ENCODE results near the gene HSD17B1. TPM values are rescaled to one million over a fixed set of nuclear protein-coding genes. Genes with fewer than 3 reads are reported as not detected.

HSD17B1 gene
- total RNA-seq, 4 donors from 2014 or later = 2.3 to 6.6 (median 4.6) TPM

GRCh38 chr17:42562388-42563142 is 9.8 kb downstream of the HSD17B1 start:
- intact Hi-C loops (cut with DNase I; ENCODE audit: low total_unique reads) = no loop called here
- TF ChIP-seq, protein P1, sequence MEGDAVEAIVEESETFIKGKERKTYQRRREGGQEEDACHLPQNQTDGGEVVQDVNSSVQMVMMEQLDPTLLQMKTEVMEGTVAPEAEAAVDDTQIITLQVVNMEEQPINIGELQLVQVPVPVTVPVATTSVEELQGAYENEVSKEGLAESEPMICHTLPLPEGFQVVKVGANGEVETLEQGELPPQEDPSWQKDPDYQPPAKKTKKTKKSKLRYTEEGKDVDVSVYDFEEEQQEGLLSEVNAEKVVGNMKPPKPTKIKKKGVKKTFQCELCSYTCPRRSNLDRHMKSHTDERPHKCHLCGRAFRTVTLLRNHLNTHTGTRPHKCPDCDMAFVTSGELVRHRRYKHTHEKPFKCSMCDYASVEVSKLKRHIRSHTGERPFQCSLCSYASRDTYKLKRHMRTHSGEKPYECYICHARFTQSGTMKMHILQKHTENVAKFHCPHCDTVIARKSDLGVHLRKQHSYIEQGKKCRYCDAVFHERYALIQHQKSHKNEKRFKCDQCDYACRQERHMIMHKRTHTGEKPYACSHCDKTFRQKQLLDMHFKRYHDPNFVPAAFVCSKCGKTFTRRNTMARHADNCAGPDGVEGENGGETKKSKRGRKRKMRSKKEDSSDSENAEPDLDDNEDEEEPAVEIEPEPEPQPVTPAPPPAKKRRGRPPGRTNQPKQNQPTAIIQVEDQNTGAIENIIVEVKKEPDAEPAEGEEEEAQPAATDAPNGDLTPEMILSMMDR (IDR thresholded peaks at IDR 0.05) = no peak
- no peak for TF ChIP-seq POLR2A (IDR thresholded peaks at IDR 0.05)
- H3K4me3 ChIP-seq (ENCODE audit: low read depth, poor library complexity, severe bottlenecking) = peak overlapping the region; percentile 82
- DNase-seq (ENCODE audit: low spot score in 2 of 2) = no peak
- WGBS, 2 donors = 4 to 12% methylated on average over 36 to 44 of the region's 48 CpGs

DNA sequence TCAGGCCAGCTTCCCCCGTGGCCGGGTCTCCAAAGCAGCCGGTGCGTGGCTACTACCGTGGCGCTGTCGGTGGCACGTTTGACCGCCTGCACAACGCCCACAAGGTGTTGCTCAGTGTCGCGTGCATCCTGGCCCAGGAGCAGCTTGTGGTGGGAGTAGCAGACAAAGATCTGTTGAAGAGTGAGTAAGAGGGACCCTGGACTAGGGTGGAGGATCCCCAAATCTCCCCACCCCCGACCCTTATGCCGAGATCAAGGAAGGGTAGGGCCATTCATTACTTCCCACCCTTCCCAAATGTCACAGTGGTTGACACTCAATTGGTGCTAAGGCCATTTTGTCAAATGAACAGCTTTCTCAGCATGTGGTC is 10.4 kb downstream of the HSD17B1 start:
- no peak overlapping the region for H3K4me3 ChIP-seq (ENCODE audit: low read depth, poor library complexity, severe bottlenecking)
- TF ChIP-seq POLR2A (IDR thresholded peaks at IDR 0.05) = no peak
- TF ChIP-seq, protein P1 (IDR thresholded peaks at IDR 0.05) = no peak
- intact Hi-C loops (cut with DNase I; ENCODE audit: low total_unique reads) = no loop called here
- DNase-seq (ENCODE audit: low spot score in 2 of 2) = no peak
- WGBS, 2 donors = 65 to 74% methylated on average over 14 of the region's 14 CpGs

- WGBS, 2 donors = 17 to 20% methylated on average over 1 of the region's 1 CpG
- intact Hi-C loops (cut with DNase I; ENCODE audit: low total_unique reads) = no loop called here
- H3K4me3 ChIP-seq (ENCODE audit: low read depth, poor library complexity, severe bottlenecking) = no peak overlapping the region
- DNase-seq (ENCODE audit: low spot score in 2 of 2) = no peak
- TF ChIP-seq, protein P1 (IDR thresholded peaks at IDR 0.05) = no peak
- no peak for TF ChIP-seq POLR2A (IDR thresholded peaks at IDR 0.05)
Observed at GRCh38 chr17:42563543-42563942, 10.8 kb downstream of the HSD17B1 start.

DNA sequence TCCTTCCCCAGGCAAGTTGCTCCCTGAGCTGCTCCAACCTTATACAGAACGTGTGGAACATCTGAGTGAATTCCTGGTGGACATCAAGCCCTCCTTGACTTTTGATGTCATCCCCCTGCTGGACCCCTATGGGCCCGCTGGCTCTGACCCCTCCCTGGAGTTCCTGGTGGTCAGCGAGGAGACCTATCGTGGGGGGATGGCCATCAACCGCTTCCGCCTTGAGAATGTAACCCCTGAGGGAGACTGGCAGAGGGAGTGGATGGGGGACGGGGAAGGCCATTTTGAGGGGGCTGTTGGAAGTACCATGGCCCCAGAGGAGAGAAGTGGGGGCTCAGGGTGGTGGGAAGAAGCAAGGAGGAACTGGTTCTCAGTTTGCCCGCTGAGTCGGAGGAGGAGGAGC is 11.2 kb downstream of the HSD17B1 start:
- WGBS, 2 donors = 85% methylated on average over 9 of the region's 9 CpGs
- no peak overlapping the region for H3K4me3 ChIP-seq (ENCODE audit: low read depth, poor library complexity, severe bottlenecking)
- intact Hi-C loops (cut with DNase I; ENCODE audit: low total_unique reads) = no loop called here
- TF ChIP-seq POLR2A (IDR thresholded peaks at IDR 0.05) = no peak
- TF ChIP-seq, protein P1 (IDR thresholded peaks at IDR 0.05) = no peak
- no peak for DNase-seq (ENCODE audit: low spot score in 2 of 2)

DNA sequence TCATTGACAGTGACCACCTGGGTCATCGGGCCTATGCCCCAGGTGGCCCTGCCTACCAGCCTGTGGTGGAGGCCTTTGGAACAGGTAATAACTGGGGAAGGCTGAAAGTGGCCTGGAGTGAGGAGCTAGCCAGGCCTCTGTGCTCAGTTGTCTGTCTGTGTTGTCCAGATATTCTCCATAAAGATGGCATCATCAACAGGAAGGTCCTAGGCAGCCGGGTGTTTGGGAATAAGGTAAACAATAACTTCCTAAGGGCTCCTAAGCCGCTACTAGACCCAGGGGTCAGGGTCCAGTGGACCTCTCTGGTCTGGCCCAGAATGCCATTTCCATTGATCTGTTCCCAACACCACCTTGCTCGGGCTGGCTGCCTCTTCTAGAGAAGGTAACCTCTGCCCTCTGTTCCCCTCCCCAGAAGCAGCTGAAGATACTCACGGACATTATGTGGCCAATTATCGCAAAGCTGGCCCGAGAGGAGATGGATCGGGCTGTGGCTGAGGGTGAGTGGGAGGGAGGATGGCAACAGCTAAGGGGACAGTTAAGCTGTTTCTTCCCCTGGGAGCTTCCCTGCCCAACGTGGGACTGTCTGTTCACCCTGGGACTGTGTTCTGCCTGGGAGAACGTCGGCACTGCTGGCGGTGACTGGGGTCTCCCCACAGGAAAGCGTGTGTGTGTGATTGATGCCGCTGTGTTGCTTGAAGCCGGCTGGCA is 12.2 kb downstream of the HSD17B1 start:
- intact Hi-C loops (cut with DNase I; ENCODE audit: low total_unique reads) = no loop called here
- no peak overlapping the region for H3K4me3 ChIP-seq (ENCODE audit: low read depth, poor library complexity, severe bottlenecking)
- DNase-seq (ENCODE audit: low spot score in 2 of 2) = no peak
- 89 to 90% methylated on average over 15 of the region's 15 CpGs for WGBS, 2 donors
- TF ChIP-seq, protein P1 (IDR thresholded peaks at IDR 0.05) = peak in 1 of 3 donors; percentile 9
- no peak for TF ChIP-seq POLR2A (IDR thresholded peaks at IDR 0.05)
